PC-9 (cell line): ENCODE measurements around the gene CORIN.

Experiments
- EZH2 ChIP-seq: fragments of 200-600 bp; sonication (generic); IDR thresholded peaks from 2 replicates; pipeline ENCODE4 v1.8.0; 2017; ENCODE audit warnings: antibody characterized with exemption, low read depth
- TF ChIP-seq, protein P1 (sequence below): fragments of 200-600 bp; sonication (generic); conservative IDR thresholded peaks from 2 replicates; pipeline ENCODE4 v1.6.1; 2017; ENCODE audit warnings: mixed run types, antibody characterized with exemption, mild to moderate bottlenecking, moderate library complexity

DNA sequence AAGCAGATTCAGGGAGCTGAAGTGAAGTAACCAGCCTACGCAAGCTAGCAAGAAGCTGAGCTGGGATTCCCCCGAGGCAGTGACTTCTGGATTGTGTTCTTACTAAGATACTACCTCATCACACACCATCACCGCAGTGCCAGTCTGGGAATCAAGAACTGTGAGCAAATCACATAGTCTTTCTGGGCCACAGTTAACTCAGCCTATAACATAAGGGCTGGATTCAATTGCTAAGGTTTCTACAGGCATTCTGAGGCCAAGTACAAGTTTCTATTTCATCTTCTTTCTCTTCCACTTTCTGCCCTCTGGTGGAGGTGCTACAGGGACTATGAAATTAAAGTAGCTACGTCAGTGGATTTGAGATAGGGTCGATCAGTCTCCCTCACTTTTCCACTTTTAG, 1.4 kb upstream of the CORIN start:
- TF ChIP-seq, protein P1, sequence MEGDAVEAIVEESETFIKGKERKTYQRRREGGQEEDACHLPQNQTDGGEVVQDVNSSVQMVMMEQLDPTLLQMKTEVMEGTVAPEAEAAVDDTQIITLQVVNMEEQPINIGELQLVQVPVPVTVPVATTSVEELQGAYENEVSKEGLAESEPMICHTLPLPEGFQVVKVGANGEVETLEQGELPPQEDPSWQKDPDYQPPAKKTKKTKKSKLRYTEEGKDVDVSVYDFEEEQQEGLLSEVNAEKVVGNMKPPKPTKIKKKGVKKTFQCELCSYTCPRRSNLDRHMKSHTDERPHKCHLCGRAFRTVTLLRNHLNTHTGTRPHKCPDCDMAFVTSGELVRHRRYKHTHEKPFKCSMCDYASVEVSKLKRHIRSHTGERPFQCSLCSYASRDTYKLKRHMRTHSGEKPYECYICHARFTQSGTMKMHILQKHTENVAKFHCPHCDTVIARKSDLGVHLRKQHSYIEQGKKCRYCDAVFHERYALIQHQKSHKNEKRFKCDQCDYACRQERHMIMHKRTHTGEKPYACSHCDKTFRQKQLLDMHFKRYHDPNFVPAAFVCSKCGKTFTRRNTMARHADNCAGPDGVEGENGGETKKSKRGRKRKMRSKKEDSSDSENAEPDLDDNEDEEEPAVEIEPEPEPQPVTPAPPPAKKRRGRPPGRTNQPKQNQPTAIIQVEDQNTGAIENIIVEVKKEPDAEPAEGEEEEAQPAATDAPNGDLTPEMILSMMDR = no peak
- no peak for TF ChIP-seq EZH2
